Measurements from ENCODE around the gene PARP14.
A peak's percentile ranks its signal among the peaks of the same experiment; 100 is the strongest.
"Not testable (repeated sequence)": the region's sequence is repeated elsewhere in the genome, so short reads cannot be mapped to it uniquely, and the experiment has no call there.

The PARP14 gene

GRCh38 chr3:122679085-122679881 lies 1.4 kb upstream of the PARP14 start:
- H3K4me3 ChIP-seq (replicated peaks; ENCODE audit: low read depth, low read length) = peak overlapping the region; percentile 8
- peak; percentile 84 for DNase-seq (ENCODE audit: low read depth)
- peak; percentile 90 for TF ChIP-seq CTCF (IDR thresholded peaks at IDR 0.05; ENCODE audit: low read length, missing control alignments)

- TF ChIP-seq CTCF (IDR thresholded peaks at IDR 0.05; ENCODE audit: low read length, missing control alignments) = no peak
- peak; percentile 28 for DNase-seq (ENCODE audit: low read depth)
- peak overlapping the region; percentile 82 for H3K4me3 ChIP-seq (replicated peaks; ENCODE audit: low read depth, low read length)
These were observed 661 bp upstream of the PARP14 start for GRCh38 chr3:122679882-122680474.

GRCh38 chr3:122681284-122681973 lies 790 bp downstream of the PARP14 start:
- peak; percentile 5 for DNase-seq (ENCODE audit: low read depth)
- H3K4me3 ChIP-seq (replicated peaks; ENCODE audit: low read depth, low read length) = peak overlapping the region; percentile 82
- TF ChIP-seq CTCF (IDR thresholded peaks at IDR 0.05; ENCODE audit: low read length, missing control alignments) = no peak

GRCh38 chr3:122681974-122682409 lies 1.4 kb downstream of the PARP14 start:
- no peak for TF ChIP-seq CTCF (IDR thresholded peaks at IDR 0.05; ENCODE audit: low read length, missing control alignments)
- H3K4me3 ChIP-seq (replicated peaks; ENCODE audit: low read depth, low read length) = peak overlapping the region; percentile 82
- no peak for DNase-seq (ENCODE audit: low read depth)

- H3K4me3 ChIP-seq (replicated peaks; ENCODE audit: low read depth, low read length); DNase-seq (ENCODE audit: low read depth): not testable (repeated sequence)
These were observed 2.3 kb downstream of the PARP14 start for GRCh38 chr3:122682778-122683411.

- no peak overlapping the region for H3K4me3 ChIP-seq (replicated peaks; ENCODE audit: low read depth, low read length)
- no peak for TF ChIP-seq CTCF (IDR thresholded peaks at IDR 0.05; ENCODE audit: low read length, missing control alignments)
- no peak for DNase-seq (ENCODE audit: low read depth)
These were observed 6.7 kb downstream of the PARP14 start for GRCh38 chr3:122687298-122687697.

- TF ChIP-seq CTCF (IDR thresholded peaks at IDR 0.05; ENCODE audit: low read length, missing control alignments) = no peak
- DNase-seq (ENCODE audit: low read depth) = no peak
These were observed 8.4 kb downstream of the PARP14 start for GRCh38 chr3:122688996-122689395.

More at GRCh38 chr3:122688996-122689395, 8.4 kb downstream of the PARP14 start:
- H3K4me3 ChIP-seq (replicated peaks; ENCODE audit: low read depth, low read length) = no peak overlapping the region

Measured in fibroblast of pulmonary artery (primary cell).